HG03565 (cell line): ENCODE data around the gene OSBP2.
"Not testable (repeated sequence)": the region's sequence is repeated elsewhere in the genome, so short reads cannot be mapped to it uniquely, and the experiment has no call there.

ENCODE experiments used
- ATAC-seq: cut with Tn5 transposase; IDR thresholded peaks from one replicate; pipeline ENCODE4 v1.9.1; 2021; ENCODE audit warnings: mild to moderate bottlenecking, moderate library complexity; ENCODE audit not compliant: unreplicated experiment

The OSBP2 gene

GRCh38 chr22:30717331-30717921, 22.8 kb downstream of the OSBP2 start:
- ATAC-seq = no peak

GRCh38 chr22:30717952-30718351, 23.3 kb downstream of the OSBP2 start:
- ATAC-seq = no peak

GRCh38 chr22:30718491-30718890, 23.8 kb downstream of the OSBP2 start:
- ATAC-seq = no peak

GRCh38 chr22:30718938-30719337, 24.3 kb downstream of the OSBP2 start:
- no peak for ATAC-seq

- ATAC-seq = no peak
These were observed 25.7 kb downstream of the OSBP2 start for GRCh38 chr22:30720263-30720837.

GRCh38 chr22:30721741-30722140, 27.1 kb downstream of the OSBP2 start:
- ATAC-seq = no peak

GRCh38 chr22:30728826-30729225, 34.2 kb downstream of the OSBP2 start:
- ATAC-seq = no peak

GRCh38 chr22:30731658-30732057, 37.0 kb downstream of the OSBP2 start:
- ATAC-seq = no peak

GRCh38 chr22:30732426-30732825, 37.8 kb downstream of the OSBP2 start:
- ATAC-seq = no peak

GRCh38 chr22:30733181-30733631, 38.5 kb downstream of the OSBP2 start:
- no peak for ATAC-seq

- not testable (repeated sequence) for ATAC-seq
These were observed 45.3 kb downstream of the OSBP2 start for GRCh38 chr22:30740007-30740406.

GRCh38 chr22:30740511-30740910, 45.8 kb downstream of the OSBP2 start:
- not testable (repeated sequence) for ATAC-seq

GRCh38 chr22:30742291-30743256, 47.9 kb downstream of the OSBP2 start:
- ATAC-seq = no peak

GRCh38 chr22:30743257-30744020, 48.8 kb downstream of the OSBP2 start:
- no peak for ATAC-seq

- no peak for ATAC-seq
These were observed 49.5 kb downstream of the OSBP2 start for GRCh38 chr22:30744224-30744623.

GRCh38 chr22:30747493-30747892, 52.8 kb downstream of the OSBP2 start:
- no peak for ATAC-seq

GRCh38 chr22:30749272-30749671, 54.6 kb downstream of the OSBP2 start:
- ATAC-seq = no peak

- ATAC-seq = no peak
These were observed 55.2 kb downstream of the OSBP2 start for GRCh38 chr22:30749849-30750248.

- ATAC-seq = no peak
These were observed 56.9 kb downstream of the OSBP2 start for GRCh38 chr22:30751529-30751928.

GRCh38 chr22:30752771-30753170, 58.1 kb downstream of the OSBP2 start:
- ATAC-seq = no peak

- no peak for ATAC-seq
These were observed 59.0 kb downstream of the OSBP2 start for GRCh38 chr22:30753701-30754100.
